H1 (cell line): ENCODE measurements around the gene COL11A2. TPM values are rescaled to one million over a fixed set of nuclear protein-coding genes. Genes with fewer than 3 reads are reported as not detected.

Experiments used
- CTCF ChIA-PET: fragments of 300-600 bp; sonication (Branson Sonifier 250); formaldehyde crosslinking; loops from one replicate; lab custom pipeline; 2021; ENCODE audit not compliant: partially characterized antibody; lab: Charles Lee
- POLR2A ChIA-PET: fragments of 300-600 bp; sonication (Branson Sonifier 250); formaldehyde crosslinking; loops from one replicate; lab custom pipeline; 2021; ENCODE audit warnings: inconsistent platforms; ENCODE audit not compliant: partially characterized antibody; lab: Charles Lee
- DNase-seq, 2 experiments: peaks; one replicate each; pipeline versions ENCODE4 v3.0.0 to v3.0.0-alpha.2; 2010 to 2022; ENCODE audit warnings: low spot score in 2 of 2, low read depth in 1 of 2, mixed read lengths in 1 of 2
- FAIRE-seq: peaks from 2 replicates; lab custom pipeline; 2011; peaks lifted over from hg19 to GRCh38; lab: Jason Lieb, UNC
- H2AFZ ChIP-seq: 2 replicates; pipeline ENCODE4 v1.8.1; 2012; ENCODE audit warnings: low read length, inconsistent platforms
- H2AK5ac ChIP-seq: 2 replicates; pipeline ENCODE4 v1.6.1; 2013; ENCODE audit warnings: low read depth, low read length
- H2BK120ac ChIP-seq: replicated peaks from 2 replicates; pipeline ENCODE3; 2013; ENCODE audit warnings: low read depth, low read length, inconsistent platforms
- H2BK12ac ChIP-seq: 2 replicates; pipeline ENCODE4 v1.6.1; 2013; ENCODE audit warnings: low read depth, low read length
- H2BK15ac ChIP-seq: 2 replicates; pipeline ENCODE4 v1.6.1; 2013; ENCODE audit warnings: low read length
- H2BK20ac ChIP-seq: 2 replicates; pipeline ENCODE4 v1.6.1; 2013; ENCODE audit warnings: low read length
- H2BK5ac ChIP-seq: 2 replicates; pipeline ENCODE4 v1.6.1; 2013; ENCODE audit warnings: low read depth, low read length
- H3K14ac ChIP-seq: 2 replicates; pipeline ENCODE4 v1.6.1; 2013; ENCODE audit warnings: inconsistent platforms; ENCODE audit not compliant: insufficient read length
- H3K18ac ChIP-seq: 2 replicates; pipeline ENCODE4 v1.6.1; 2013; ENCODE audit warnings: low read length; ENCODE audit errors: extremely low read depth
- H3K23ac ChIP-seq: 2 replicates; pipeline ENCODE4 v1.6.1; 2013; ENCODE audit warnings: inconsistent platforms; ENCODE audit not compliant: insufficient read length
- H3K23me2 ChIP-seq: 2 replicates; pipeline ENCODE4 v1.6.1; 2013; ENCODE audit warnings: low read depth, low read length
- H3K27ac ChIP-seq: 2 replicates; pipeline ENCODE4 v1.6.1; 2011; ENCODE audit warnings: low read depth, low read length, inconsistent platforms
- H3K27me3 ChIP-seq, 4 experiments: replicated peaks in 1 of 4; 1 replicate in 1 of 4; 2 replicates in 3 of 4; pipeline versions ENCODE4 v1.6.1 to v1.8.1; 2011 to 2013; ENCODE audit warnings: low read length in 3 of 4, mild to moderate bottlenecking in 3 of 4, inconsistent platforms in 2 of 4, mixed read lengths in 2 of 4, moderate library complexity in 1 of 4; ENCODE audit not compliant: control insufficient read depth in 3 of 4, insufficient read depth in 3 of 4; ENCODE audit errors: extremely low read depth in 1 of 4
- H3K36me3 ChIP-seq, 4 experiments: 2 replicates each; pipeline versions ENCODE4 v1.6.1 to v1.8.1; 2011 to 2013; ENCODE audit warnings: mild to moderate bottlenecking in 4 of 4, low read length in 3 of 4, moderate library complexity in 2 of 4, control low read depth in 1 of 4, inconsistent platforms in 1 of 4; ENCODE audit not compliant: insufficient read depth in 4 of 4, control insufficient read depth in 2 of 4
- H3K4ac ChIP-seq: replicated peaks from 2 replicates; pipeline ENCODE3; 2013; ENCODE audit warnings: low read length, low read depth, mixed read lengths, inconsistent platforms; ENCODE audit not compliant: insufficient read length
- H3K4me1 ChIP-seq, 4 experiments: replicated peaks in 1 of 4; 1 replicate in 1 of 4; 2 replicates in 3 of 4; pipeline versions ENCODE4 v1.6.1 to v1.8.1; 2011 to 2013; ENCODE audit warnings: low read length in 3 of 4, inconsistent platforms in 2 of 4, mixed read lengths in 1 of 4; ENCODE audit not compliant: insufficient read depth in 4 of 4, control insufficient read depth in 3 of 4
- H3K4me2 ChIP-seq, 2 experiments: 2 replicates each; pipeline versions ENCODE4 v1.6.1 to v1.8.1; 2011 to 2013; ENCODE audit warnings: low read depth in 2 of 2, low read length in 2 of 2, control low read depth in 1 of 2, inconsistent platforms in 1 of 2, mild to moderate bottlenecking in 1 of 2; ENCODE audit not compliant: insufficient read depth in 1 of 2
- H3K4me3 ChIP-seq, 4 experiments: fragments of 200-600, 300-600 bp in 1 of 4; sonication (generic), shearing (Covaris generic), sonication (Bioruptor Twin) in 1 of 4; 2 replicates each; pipeline versions ENCODE4 v1.5.1 to v1.8.1; 2011 to 2016; ENCODE audit warnings: low read length in 4 of 4, low read depth in 3 of 4, control low read depth in 2 of 4, inconsistent platforms in 2 of 4, mild to moderate bottlenecking in 2 of 4, mixed read lengths in 1 of 4, moderate library complexity in 1 of 4; ENCODE audit not compliant: insufficient read depth in 2 of 4; ENCODE audit errors: extremely low read depth in 1 of 4
- H3K56ac ChIP-seq: replicated peaks from 2 replicates; pipeline ENCODE3; 2013; ENCODE audit warnings: low read depth, mild to moderate bottlenecking, mixed read lengths, low read length, inconsistent platforms; ENCODE audit not compliant: insufficient read length
- H3K79me1 ChIP-seq: 2 replicates; pipeline ENCODE4 v1.6.1; 2013; ENCODE audit warnings: low read depth, low read length, control low read depth
- H3K79me2 ChIP-seq, 2 experiments: 2 replicates each; pipeline versions ENCODE4 v1.6.1 to v1.8.1; 2012 to 2013; ENCODE audit warnings: low read length in 2 of 2, mild to moderate bottlenecking in 2 of 2, inconsistent platforms in 1 of 2; ENCODE audit not compliant: insufficient read depth in 2 of 2, control insufficient read depth in 1 of 2
- H3K9ac ChIP-seq, 4 experiments: replicated peaks in 1 of 4; 1 replicate in 1 of 4; 2 replicates in 3 of 4; pipeline versions ENCODE4 v1.6.1 to v1.8.1; 2011 to 2013; ENCODE audit warnings: low read depth in 3 of 4, low read length in 3 of 4, control low read depth in 2 of 4, mild to moderate bottlenecking in 2 of 4, moderate library complexity in 2 of 4, inconsistent platforms in 1 of 4; ENCODE audit errors: extremely low read depth in 1 of 4
- H3K9me3 ChIP-seq, 2 experiments: 2 replicates each; pipeline versions ENCODE4 v1.6.1 to v1.8.1; 2012 to 2013; ENCODE audit warnings: mild to moderate bottlenecking in 2 of 2, moderate library complexity in 2 of 2, control low read depth in 1 of 2, inconsistent platforms in 1 of 2, low read depth in 1 of 2, low read length in 1 of 2, mixed read lengths in 1 of 2; ENCODE audit not compliant: insufficient read depth in 2 of 2
- H4K20me1 ChIP-seq, 2 experiments: replicated peaks in 1 of 2; 2 replicates each; pipeline versions ENCODE3 to v1.8.1; 2011 to 2013; ENCODE audit warnings: inconsistent platforms in 2 of 2, low read length in 2 of 2, mild to moderate bottlenecking in 1 of 2; ENCODE audit not compliant: insufficient read depth in 2 of 2, control insufficient read depth in 1 of 2
- H4K5ac ChIP-seq: 2 replicates; pipeline ENCODE4 v1.6.1; 2013; ENCODE audit warnings: low read length, low read depth, mixed read lengths, inconsistent platforms; ENCODE audit not compliant: insufficient read length
- H4K8ac ChIP-seq: 2 replicates; pipeline ENCODE4 v1.8.0; 2013; ENCODE audit warnings: mild to moderate bottlenecking, moderate library complexity, low read length, inconsistent platforms; ENCODE audit not compliant: insufficient read depth; ENCODE audit errors: extremely low read depth
- H4K91ac ChIP-seq: replicated peaks from 2 replicates; pipeline ENCODE3; 2013; ENCODE audit warnings: low read length, mixed read lengths, inconsistent platforms; ENCODE audit not compliant: insufficient read length
- ATF3 ChIP-seq: IDR thresholded peaks from 2 replicates; pipeline ENCODE4 v1.6.1; 2011; ENCODE audit warnings: low read depth, mild to moderate bottlenecking, low read length; ENCODE audit not compliant: insufficient read depth
- CTCF ChIP-seq, 3 experiments: IDR thresholded peaks; 1 replicate in 2 of 3; 2 replicates in 1 of 3; pipeline versions ENCODE4 v1.5.1 to v1.6.1; 2011; ENCODE audit warnings: low read length in 3 of 3, mild to moderate bottlenecking in 3 of 3, inconsistent platforms in 2 of 3, low read depth in 1 of 3, moderate library complexity in 1 of 3; ENCODE audit not compliant: insufficient read depth in 1 of 3; ENCODE audit errors: control extremely low read depth in 1 of 3
- E2F6 ChIP-seq: IDR thresholded peaks from 2 replicates; pipeline ENCODE4 v1.6.1; 2012; ENCODE audit warnings: inconsistent platforms
- FOSL1 ChIP-seq: IDR thresholded peaks from 2 replicates; pipeline ENCODE4 v1.6.1; 2011; ENCODE audit warnings: mild to moderate bottlenecking, low read depth, low read length, moderate library complexity; ENCODE audit not compliant: insufficient read depth
- RAD21 ChIP-seq, 2 experiments: IDR thresholded peaks in 1 of 2; conservative IDR thresholded peaks in 1 of 2; 2 replicates each; pipeline ENCODE4 v1.6.1; 2011; ENCODE audit warnings: low read depth in 2 of 2, low read length in 2 of 2, improper control_type of control experiment in 1 of 2, inconsistent platforms in 1 of 2, mild to moderate bottlenecking in 1 of 2, moderate library complexity in 1 of 2
- RBBP5 ChIP-seq: IDR thresholded peaks from 2 replicates; pipeline ENCODE4 v1.7.1; 2012; ENCODE audit warnings: low read depth, mild to moderate bottlenecking, inconsistent platforms, low read length, moderate library complexity, borderline replicate concordance
- SIRT6 ChIP-seq: IDR thresholded peaks from one replicate; pipeline ENCODE4 v1.7.1; 2012; ENCODE audit warnings: low read length, inconsistent platforms
- SRF ChIP-seq: IDR thresholded peaks from 2 replicates; pipeline ENCODE4 v1.6.1; 2011; ENCODE audit warnings: mild to moderate bottlenecking, low read depth, low read length, moderate library complexity
- SUZ12 ChIP-seq: fragments of 200-600 bp; sonication (generic); IDR thresholded peaks from 2 replicates; pipeline ENCODE4 v1.6.1; 2012; ENCODE audit warnings: mild to moderate bottlenecking, inconsistent platforms, low read length, moderate library complexity, mixed read lengths
- WGBS, 2 experiments: shearing (Covaris generic) in 1 of 2; methylation state at CpG; one replicate each; pipeline versions ENCODE4 v1.1.6 to v1.1.7; 2013 to 2015; ENCODE audit warnings: low lambda C conversion rate in 2 of 2, mixed read lengths in 2 of 2, inconsistent platforms in 1 of 2, low coverage in 1 of 2, missing lambda C conversion rate in 1 of 2; ENCODE audit not compliant: insufficient replicate concordance in 2 of 2, insufficient coverage in 1 of 2, insufficient read length in 1 of 2; ENCODE audit errors: extremely low coverage in 1 of 2, missing lambda C conversion rate in 1 of 2; 5-methylcytosine and 5-hydroxymethylcytosine counted together
- polyA plus RNA-seq, 7 experiments: library from polyadenylated mRNA; depleted of rRNA in 3 of 7; stranded (reverse) in 5 of 7; unstranded in 2 of 7; fragments of >200 nt in 5 of 7; fragments of 200-250 nt in 2 of 7; gene quantifications; 1 replicate in 5 of 7; 2 replicates in 1 of 7; 4 replicates in 1 of 7; pipeline versions ENCODE4 v1.2.1 to v1.2.3, GENCODE V29; 2011 to 2013; ENCODE audit warnings: missing spikeins in 2 of 7, mixed read lengths in 2 of 7
- total RNA-seq: library from RNA; stranded (reverse); fragmentation: NEBNext Ultra II Directional; extraction: Animal tissue kit (Norgen Biotek cat#: 25700); gene quantifications from 2 replicates; pipeline ENCODE4 v1.2.1, GENCODE V29; 2021

COL11A2 gene
- total and polyA plus RNA-seq, 2 of the 8 experiments (the other 6 are each of a cell fraction or from before 2014, with no cell fraction given): 2.8 to 3.8 TPM

- ChIA-PET CTCF (interaction anchor here (0.6 to 9.5 kb wide), 9 partner anchors 9 to 167 kb away, joined by 3 to 69 read pairs (median 3); no protein-coding TSS in a partner anchor), POLR2A (no interaction called here)
- Histone ChIP-seq H3K56ac (no peak overlapping the region), H2BK120ac (no peak overlapping the region), H3K23me2 (peaks cover 5% of the 10 kb centered on the region; the same call in 1 of the 2 replicates), H3K18ac (no peak overlapping the region), H2BK12ac (no peak overlapping the region), H3K4me3 (no peak overlapping the region), H3K27ac (no peak overlapping the region), H2BK5ac (no peak overlapping the region), H3K4ac (no peak overlapping the region), H3K79me2 (no peaks in the 10 kb centered on the region), H3K36me3 (no peaks in the 10 kb centered on the region), H3K14ac (no peak overlapping the region), H3K79me1 (no peaks in the 10 kb centered on the region), H3K4me1 (peaks cover 0 to 5% (median under 1%) of the 10 kb centered on the region in 4 experiments; a peak in 5 of 7 replicates), H2BK15ac (no peak overlapping the region), H2AFZ (no peak overlapping the region), H2AK5ac (no peak overlapping the region), H3K4me2 (no peak overlapping the region), H3K23ac (no peak overlapping the region), H3K27me3 (peaks cover 0 to 3% (median under 1%) of the 10 kb centered on the region in 4 experiments; a peak in 4 of 7 replicates), H4K91ac (no peak overlapping the region), H3K9ac (no peak overlapping the region; a peak in 1 of 7 replicates), H4K5ac (no peak overlapping the region), H3K9me3 (no peaks in the 10 kb centered on the region; a peak in 1 of 4 replicates), H4K20me1 (no peaks in the 10 kb centered on the region), H2BK20ac (no peak overlapping the region), H4K8ac (no peak overlapping the region)
- 96% methylated on average over 2 of the region's 2 CpGs; no CpG with 5 or more reads in 1 of the 2 experiments for WGBS, 2 experiments
- no peak for DNase-seq
- FAIRE-seq: no peak
- no peak for TF ChIP-seq ATF3
- no peak for TF ChIP-seq FOSL1
- TF ChIP-seq RAD21 (IDR thresholded peaks at IDR 0.05 in 1 of 2, conservative IDR thresholded peaks at IDR 0.05 in 1 of 2; ENCODE audit: low read depth in 2 of 2, low read length in 2 of 2): no peak
- TF ChIP-seq RBBP5: no peak
- TF ChIP-seq SIRT6: no peak
- TF ChIP-seq SRF: no peak
- TF ChIP-seq SUZ12: no peak
- TF ChIP-seq CTCF (IDR thresholded peaks at IDR 0.05; ENCODE audit: control extremely low read depth in 1 of 3, insufficient read depth in 1 of 3, low read depth in 1 of 3, low read length in 3 of 3): no peak
- TF ChIP-seq E2F6: no peak
Measured at GRCh38 chr6:33156964-33157363, 35.3 kb downstream of the COL11A2 start.
